CD4-positive, alpha-beta T cell (primary cell): Measurements from ENCODE around the gene HOXC10. TPM values are rescaled to one million over a fixed set of nuclear protein-coding genes. Genes with fewer than 3 reads are reported as not detected.

Experiments used
- ATAC-seq: fragments of 200-7000 bp; cut with Tn5 transposase; one replicate; pipeline ENCODE4 v1.10.0; 2022; ENCODE audit warnings: mild to moderate bottlenecking; ENCODE audit not compliant: poor library complexity
- CTCF ChIA-PET: fragments of 350-600 bp; sonication (Branson Sonifier 250); formaldehyde crosslinking; loops from one replicate; lab custom pipeline; 2021; ENCODE audit warnings: antibody characterized with exemption, inconsistent platforms; lab: Charles Lee
- POLR2A ChIA-PET: fragments of 350-600 bp; sonication (Branson Sonifier 250); formaldehyde crosslinking; loops from one replicate; lab custom pipeline; 2021; ENCODE audit warnings: antibody characterized with exemption, inconsistent platforms; lab: Charles Lee
- DNase-seq, 14 experiments: peaks; one replicate each; pipeline ENCODE4 v3.0.0-alpha.2; 2013 to 2020; ENCODE audit warnings: mixed read lengths in 2 of 14
- H3K27ac ChIP-seq, 2 donors: one replicate each; pipeline versions ENCODE4 v1.5.1 to v1.7.0; 2013; ENCODE audit warnings: low read length in 2 of 2, low read depth in 1 of 2, mild to moderate bottlenecking in 1 of 2
- H3K27me3 ChIP-seq, 2 experiments: 1 replicate in 1 of 2; 2 replicates in 1 of 2; pipeline versions ENCODE4 v1.6.1 to v1.7.0; 2013; ENCODE audit warnings: low read length in 2 of 2, control low read depth in 1 of 2, mild to moderate bottlenecking in 1 of 2, moderate library complexity in 1 of 2; ENCODE audit not compliant: insufficient read depth in 2 of 2, control insufficient read depth in 1 of 2
- H3K36me3 ChIP-seq: one replicate; pipeline ENCODE4 v1.6.1; 2013; ENCODE audit warnings: low read length, control low read depth; ENCODE audit not compliant: insufficient read depth
- H3K4me1 ChIP-seq: one replicate; pipeline ENCODE4 v1.6.1; 2013; ENCODE audit warnings: low read length, control low read depth; ENCODE audit not compliant: insufficient read depth
- H3K4me3 ChIP-seq: one replicate; pipeline ENCODE4 v1.5.1; 2013; ENCODE audit warnings: mild to moderate bottlenecking, low read length, moderate library complexity
- H3K9me3 ChIP-seq, 2 experiments: 1 replicate in 1 of 2; 2 replicates in 1 of 2; pipeline versions ENCODE4 v1.6.1 to v1.7.0; 2013; ENCODE audit warnings: low read length in 2 of 2, mild to moderate bottlenecking in 2 of 2, control low read depth in 1 of 2, moderate library complexity in 1 of 2; ENCODE audit not compliant: control insufficient read depth in 1 of 2, insufficient read depth in 1 of 2
- H3K27ac Mint-ChIP-seq: one replicate; pipeline ENCODE4 v1.8.0; 2020; ENCODE audit warnings: mixed read lengths
- H3K27me3 Mint-ChIP-seq: one replicate; pipeline ENCODE4 v1.8.0; 2021; ENCODE audit warnings: mixed read lengths
- H3K36me3 Mint-ChIP-seq: one replicate; pipeline ENCODE4 v1.8.0; 2021; ENCODE audit warnings: low read depth, mixed read lengths
- H3K4me1 Mint-ChIP-seq: one replicate; pipeline ENCODE4 v1.8.0; 2021; ENCODE audit warnings: low read depth, mixed read lengths
- H3K4me3 Mint-ChIP-seq: one replicate; pipeline ENCODE4 v1.8.0; 2020; ENCODE audit warnings: mild to moderate bottlenecking, mixed read lengths
- H3K9me3 Mint-ChIP-seq: one replicate; pipeline ENCODE4 v1.8.0; 2020; ENCODE audit warnings: mixed read lengths
- intact Hi-C, 2 experiments: fragments of 100-400 bp; cut with DNase I in 1 of 2; cut with micrococcal nuclease in 1 of 2; formaldehyde crosslinking; loops; one replicate each; pipeline versions ENCODE4 v1.15.1 to v1.9.0; 2023 to 2025; cut with DNase I, micrococcal nuclease
- total RNA-seq, 174 experiments: library from RNA in 2 of 174; stranded (reverse) in 2 of 174; gene quantifications; one replicate each; pipeline ENCODE4 v1.2.3 and lab custom pipeline; 2021 to 2026
- TF ChIP-seq, protein P1 (sequence below): fragments of 200-600 bp; IDR thresholded peaks from one replicate; pipeline ENCODE4 v1.8.0; 2022; ENCODE audit warnings: antibody characterized with exemption, mild to moderate bottlenecking

HOXC10 gene
- total RNA-seq, 2 experiments from 2014 or later, result not detected

DNA sequence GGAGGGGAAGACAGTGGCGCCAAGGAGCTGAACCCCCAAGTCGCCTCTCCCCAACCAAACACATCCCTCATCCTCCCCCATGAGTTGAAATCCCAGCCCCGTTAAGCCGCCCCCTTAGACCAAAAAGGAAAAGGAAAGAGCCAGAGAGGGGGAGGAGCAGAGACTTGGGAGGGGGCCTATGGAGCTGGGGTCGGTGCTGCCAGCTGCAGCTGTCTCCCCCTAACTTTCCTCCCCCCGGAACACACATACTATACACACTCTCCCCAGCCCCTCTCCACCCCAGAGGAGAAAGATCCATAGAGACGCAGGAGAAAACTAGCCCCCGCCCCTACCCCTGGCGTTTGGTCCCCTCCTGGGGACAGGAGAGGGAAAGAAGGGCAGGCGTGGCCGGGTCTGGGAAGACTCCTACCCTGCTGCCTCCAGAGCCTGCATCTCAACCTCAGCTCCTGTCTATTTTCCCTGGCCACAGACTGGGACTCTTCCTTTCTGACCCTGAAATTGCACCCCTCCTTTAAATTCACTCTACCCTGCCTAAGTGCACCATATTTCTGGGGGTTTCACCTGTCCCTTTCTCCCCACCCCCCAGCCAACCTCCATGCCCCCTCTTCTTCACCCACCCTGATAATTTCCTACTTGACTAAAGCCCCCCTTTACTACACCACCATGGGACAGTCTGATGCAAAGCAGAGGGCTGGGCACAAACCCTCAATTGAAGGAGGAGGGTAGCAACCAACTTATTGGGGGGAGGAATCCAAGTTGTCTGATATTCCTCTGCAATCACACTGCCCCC is 13.4 kb downstream of the HOXC10 start:
- no peak for ATAC-seq
- Mint-ChIP-seq H3K27me3 (peaks cover 100% of the 10 kb centered on the region), H3K4me1 (peaks cover 61% of the 10 kb centered on the region), H3K9me3 (no peaks in the 10 kb centered on the region), H3K36me3 (no peaks in the 10 kb centered on the region), H3K4me3 (peak overlapping the region; percentile 40), H3K27ac (no peak overlapping the region)
- POLR2A ChIA-PET, result no interaction called here
- H3K27me3 ChIP-seq, result peaks cover 97 to 99% of the 10 kb centered on the region in 2 experiments
- no peaks in the 10 kb centered on the region for H3K36me3 ChIP-seq
- DNase-seq, result no peak
- peaks cover 0 to 73% of the 10 kb centered on the region in 2 experiments for H3K9me3 ChIP-seq
- H3K4me1 ChIP-seq, result peaks cover 65% of the 10 kb centered on the region
- CTCF ChIA-PET, result interaction anchor here (0.7 to 1.4 kb wide), 5 partner anchors 7 to 210 kb away, joined by 3 to 4 read pairs (median 3); partner anchors contain the start of gene HOXC10
- H3K4me3 ChIP-seq, result no peak overlapping the region
- intact Hi-C loops, result loop anchor here in 1 of 2 experiments (5.0 kb wide), 1 partner anchor 36 kb away; no protein-coding TSS in a partner anchor
- H3K27ac ChIP-seq, result no peak overlapping the region
- TF ChIP-seq, protein P1, sequence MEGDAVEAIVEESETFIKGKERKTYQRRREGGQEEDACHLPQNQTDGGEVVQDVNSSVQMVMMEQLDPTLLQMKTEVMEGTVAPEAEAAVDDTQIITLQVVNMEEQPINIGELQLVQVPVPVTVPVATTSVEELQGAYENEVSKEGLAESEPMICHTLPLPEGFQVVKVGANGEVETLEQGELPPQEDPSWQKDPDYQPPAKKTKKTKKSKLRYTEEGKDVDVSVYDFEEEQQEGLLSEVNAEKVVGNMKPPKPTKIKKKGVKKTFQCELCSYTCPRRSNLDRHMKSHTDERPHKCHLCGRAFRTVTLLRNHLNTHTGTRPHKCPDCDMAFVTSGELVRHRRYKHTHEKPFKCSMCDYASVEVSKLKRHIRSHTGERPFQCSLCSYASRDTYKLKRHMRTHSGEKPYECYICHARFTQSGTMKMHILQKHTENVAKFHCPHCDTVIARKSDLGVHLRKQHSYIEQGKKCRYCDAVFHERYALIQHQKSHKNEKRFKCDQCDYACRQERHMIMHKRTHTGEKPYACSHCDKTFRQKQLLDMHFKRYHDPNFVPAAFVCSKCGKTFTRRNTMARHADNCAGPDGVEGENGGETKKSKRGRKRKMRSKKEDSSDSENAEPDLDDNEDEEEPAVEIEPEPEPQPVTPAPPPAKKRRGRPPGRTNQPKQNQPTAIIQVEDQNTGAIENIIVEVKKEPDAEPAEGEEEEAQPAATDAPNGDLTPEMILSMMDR, result no peak

DNA sequence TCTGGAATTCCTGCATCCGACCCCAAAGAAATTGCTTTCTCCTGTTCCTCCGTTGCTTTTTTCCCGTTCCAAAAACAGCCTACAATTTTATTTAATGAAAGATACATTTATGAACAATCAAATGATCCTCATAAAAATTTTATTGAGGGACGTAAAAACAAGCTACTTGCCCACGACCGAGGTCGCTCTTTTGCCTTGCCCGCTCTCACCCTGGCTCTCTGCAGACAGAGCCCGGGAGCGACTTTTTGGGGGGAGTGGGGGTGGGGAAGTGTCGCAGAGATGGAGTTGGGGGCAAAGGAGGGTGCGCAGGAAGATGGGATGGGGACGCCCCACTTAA is 13.9 kb downstream of the HOXC10 start:
- peaks cover 60% of the 10 kb centered on the region for H3K4me1 Mint-ChIP-seq

DNA sequence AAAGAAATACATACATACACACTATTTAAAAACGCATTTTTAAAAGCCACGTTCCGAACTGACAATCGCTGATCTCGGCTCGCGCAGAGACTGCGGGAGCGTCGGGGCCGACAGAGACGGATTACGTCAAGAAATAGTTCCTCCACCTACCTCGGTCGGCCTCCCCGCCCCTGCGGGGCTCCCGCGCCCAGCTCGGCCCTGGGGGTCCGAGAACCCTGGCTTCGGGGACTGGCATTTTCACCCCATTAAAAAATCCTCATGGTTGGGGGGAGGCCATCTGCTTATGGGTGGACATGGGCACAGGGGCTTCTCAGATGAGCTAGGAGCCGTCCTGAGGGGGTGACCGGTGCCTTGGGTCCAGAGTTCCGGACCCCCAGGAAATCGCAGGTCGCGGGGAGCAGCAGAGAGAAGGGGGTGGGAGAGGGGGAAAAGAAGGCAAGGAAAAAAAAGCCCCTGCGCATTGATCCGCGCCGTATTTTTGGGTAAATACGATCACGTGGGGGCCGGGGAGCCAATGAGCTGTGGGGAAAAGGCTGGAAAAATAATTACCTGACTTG is 14.7 kb downstream of the HOXC10 start:
- CTCF ChIA-PET, result interaction anchor here (0.7 to 2.0 kb wide), 5 partner anchors 33 to 208 kb away, joined by 3 to 7 read pairs (median 4); partner anchors contain the start of gene HOXC5
- H3K27ac ChIP-seq, result no peak overlapping the region
- intact Hi-C loops, result loop anchor here in 1 of 2 experiments (5.0 to 10.0 kb wide), 2 partner anchors 37 to 365 kb away; partner anchors contain the start of gene GPR84
- peaks cover 52% of the 10 kb centered on the region for H3K4me1 Mint-ChIP-seq
- TF ChIP-seq, protein P1, result no peak
- ATAC-seq (peak; percentile 16), DNase-seq (peak in 1 of 14 experiments; percentile 45)
- H3K4me1 ChIP-seq, result peaks cover 57% of the 10 kb centered on the region
- POLR2A ChIA-PET, result interaction anchor here (1.0 to 1.1 kb wide), 3 partner anchors 9 to 189 kb away, joined by 3 to 6 read pairs (median 3); partner anchors contain the start of genes HOXC8 and SMUG1
- H3K9me3 Mint-ChIP-seq, result no peaks in the 10 kb centered on the region
- H3K36me3 ChIP-seq, result no peaks in the 10 kb centered on the region
- peaks cover 100% of the 10 kb centered on the region for H3K27me3 Mint-ChIP-seq
- H3K27ac Mint-ChIP-seq, result no peak overlapping the region
- H3K27me3 ChIP-seq, result peaks cover 96 to 98% of the 10 kb centered on the region in 2 experiments
- H3K4me3 ChIP-seq, result peak overlapping the region; percentile 19
- H3K4me3 Mint-ChIP-seq, result peak overlapping the region; percentile 67
- H3K36me3 Mint-ChIP-seq, result no peaks in the 10 kb centered on the region
- H3K9me3 ChIP-seq, result peaks cover 0 to 60% of the 10 kb centered on the region in 2 experiments

More for the DNA sequence above, 13.9 kb downstream of the HOXC10 start:
- peaks cover 100% of the 10 kb centered on the region for H3K27me3 Mint-ChIP-seq
- TF ChIP-seq, protein P1, result no peak
- Histone ChIP-seq H3K27ac (no peak overlapping the region), H3K4me3 (no peak overlapping the region), H3K36me3 (no peaks in the 10 kb centered on the region), H3K9me3 (peaks cover 0 to 67% of the 10 kb centered on the region in 2 experiments), H3K4me1 (peaks cover 65% of the 10 kb centered on the region), H3K27me3 (peaks cover 95 to 98% of the 10 kb centered on the region in 2 experiments)
- H3K9me3 Mint-ChIP-seq, result no peaks in the 10 kb centered on the region
- H3K4me3 Mint-ChIP-seq, result no peak overlapping the region
- CTCF ChIA-PET, result interaction anchor here (1.0 to 1.3 kb wide), 2 partner anchors 202 to 209 kb away, joined by 4 read pairs; no protein-coding TSS in a partner anchor
- DNase-seq (no peak), ATAC-seq (no peak)
- no peaks in the 10 kb centered on the region for H3K36me3 Mint-ChIP-seq
- intact Hi-C loops, result loop anchor here in 1 of 2 experiments (5.0 kb wide), 1 partner anchor 37 kb away; no protein-coding TSS in a partner anchor
- POLR2A ChIA-PET, result interaction anchor here (1.1 kb wide), 1 partner anchor 190 kb away, joined by 3 read pairs; the partner anchor contains the start of gene SMUG1
- no peak overlapping the region for H3K27ac Mint-ChIP-seq
